Uterus (tissue), 2 donors: ENCODE results near the gene ZNF490.
"Not testable (repeated sequence)": the region's sequence is repeated elsewhere in the genome, so short reads cannot be mapped to it uniquely, and the experiment has no call there.

Source experiments
- POLR2A ChIP-seq, 2 donors: fragments of 450-650 bp; IDR thresholded peaks; one replicate each; pipeline ENCODE4 v1.6.1; 2016; ENCODE audit warnings: antibody characterized with exemption in 2 of 2, mild to moderate bottlenecking in 1 of 2, moderate library complexity in 1 of 2
- TF ChIP-seq, protein P1 (sequence below), 4 experiments: fragments of 200-600 bp in 2 of 4; fragments of 450-650 bp in 2 of 4; sonication (generic) in 2 of 4; IDR thresholded peaks; one replicate each; pipeline ENCODE4 v1.5.1; 2016 to 2019; ENCODE audit warnings: antibody characterized with exemption in 4 of 4, mild to moderate bottlenecking in 2 of 4, moderate library complexity in 1 of 4

GRCh38 chr19:12643716-12644115, 33.1 kb upstream of the ZNF490 start:
- TF ChIP-seq POLR2A (IDR thresholded peaks at IDR 0.05) = not testable (repeated sequence)
- TF ChIP-seq, protein P1, sequence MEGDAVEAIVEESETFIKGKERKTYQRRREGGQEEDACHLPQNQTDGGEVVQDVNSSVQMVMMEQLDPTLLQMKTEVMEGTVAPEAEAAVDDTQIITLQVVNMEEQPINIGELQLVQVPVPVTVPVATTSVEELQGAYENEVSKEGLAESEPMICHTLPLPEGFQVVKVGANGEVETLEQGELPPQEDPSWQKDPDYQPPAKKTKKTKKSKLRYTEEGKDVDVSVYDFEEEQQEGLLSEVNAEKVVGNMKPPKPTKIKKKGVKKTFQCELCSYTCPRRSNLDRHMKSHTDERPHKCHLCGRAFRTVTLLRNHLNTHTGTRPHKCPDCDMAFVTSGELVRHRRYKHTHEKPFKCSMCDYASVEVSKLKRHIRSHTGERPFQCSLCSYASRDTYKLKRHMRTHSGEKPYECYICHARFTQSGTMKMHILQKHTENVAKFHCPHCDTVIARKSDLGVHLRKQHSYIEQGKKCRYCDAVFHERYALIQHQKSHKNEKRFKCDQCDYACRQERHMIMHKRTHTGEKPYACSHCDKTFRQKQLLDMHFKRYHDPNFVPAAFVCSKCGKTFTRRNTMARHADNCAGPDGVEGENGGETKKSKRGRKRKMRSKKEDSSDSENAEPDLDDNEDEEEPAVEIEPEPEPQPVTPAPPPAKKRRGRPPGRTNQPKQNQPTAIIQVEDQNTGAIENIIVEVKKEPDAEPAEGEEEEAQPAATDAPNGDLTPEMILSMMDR (IDR thresholded peaks at IDR 0.05) = not testable (repeated sequence)
